Heart left ventricle (tissue), 16 donors: Measurements from ENCODE around the gene DRGX. TPM values are rescaled to one million over a fixed set of nuclear protein-coding genes. Genes with fewer than 3 reads are reported as not detected.

Experiments used
- ATAC-seq, 4 donors: fragments of 200-7000 bp; cut with Tn5 transposase; one replicate each; pipeline ENCODE4 v1.9.1; 2020 to 2022; ENCODE audit warnings: moderate library complexity in 4 of 4, mild to moderate bottlenecking in 3 of 4, moderate number of reproducible peaks in 1 of 4
- DNase-seq, 5 donors: peaks; one replicate each; pipeline ENCODE4 v3.0.0-alpha.2; 2020
- H3K27ac ChIP-seq, 12 donors: fragments of 200-600 bp; sonication (generic) in 4 of 12; one replicate each; pipeline versions ENCODE4 v1.5.0 to v1.8.0; 2016 to 2022; ENCODE audit warnings: mild to moderate bottlenecking in 2 of 12
- H3K27me3 ChIP-seq, 9 donors: fragments of 200-600 bp; sonication (generic) in 2 of 9; one replicate each; pipeline versions ENCODE4 v1.5.1 to v1.8.0; 2016 to 2022; ENCODE audit warnings: mild to moderate bottlenecking in 3 of 9
- H3K36me3 ChIP-seq, 9 donors: fragments of 200-600 bp; sonication (generic) in 2 of 9; one replicate each; pipeline versions ENCODE4 v1.5.0 to v1.8.0; 2018 to 2022; ENCODE audit warnings: mild to moderate bottlenecking in 2 of 9
- H3K4me1 ChIP-seq, 12 donors: fragments of 200-600 bp; sonication (generic) in 4 of 12; one replicate each; pipeline versions ENCODE4 v1.5.0 to v1.8.0; 2016 to 2022; ENCODE audit warnings: mild to moderate bottlenecking in 3 of 12
- H3K4me3 ChIP-seq, 12 donors: fragments of 200-600 bp; sonication (generic) in 4 of 12; one replicate each; pipeline versions ENCODE4 v1.5.0 to v1.8.0; 2017 to 2022; ENCODE audit warnings: mild to moderate bottlenecking in 9 of 12, moderate library complexity in 4 of 12
- H3K9me3 ChIP-seq, 12 donors: fragments of 200-600 bp; sonication (generic) in 4 of 12; one replicate each; pipeline versions ENCODE4 v1.5.0 to v1.8.0; 2016 to 2022; ENCODE audit warnings: mild to moderate bottlenecking in 1 of 12
- POLR2A ChIP-seq, 2 donors: fragments of 450-650 bp; IDR thresholded peaks; one replicate each; pipeline ENCODE4 v1.6.1; 2017; ENCODE audit warnings: antibody characterized with exemption in 2 of 2, mild to moderate bottlenecking in 2 of 2, moderate library complexity in 2 of 2
- WGBS, 4 donors: extraction: QIAGEN DNeasy Blood & Tissue Kit in 2 of 4; methylation state at CpG; one replicate each; pipeline versions ENCODE4 v1.1.5 to v1.1.7; 2013 to 2018; 5-methylcytosine and 5-hydroxymethylcytosine counted together
- intact Hi-C, 10 donors: fragments of 100-400 bp; cut with DNase I; formaldehyde crosslinking; loops; one replicate each; pipeline versions ENCODE4 v1.11.1 to v1.14.2; 2022
- polyA plus RNA-seq, 2 donors: library from polyadenylated mRNA; stranded (reverse); fragments of 200-250 nt; gene quantifications; one replicate each; pipeline ENCODE4 v1.2.3, GENCODE V29; 2013
- total RNA-seq, 9 donors: library from RNA; depleted of rRNA in 2 of 9; stranded (reverse); fragments of >200 nt in 2 of 9; fragmentation: NEBNext Ultra II Directional in 3 of 9; extraction: Animal tissue kit (Norgen Biotek cat#: 25700) in 3 of 9; gene quantifications; one replicate each; pipeline versions ENCODE4 v1.1.0 to v1.2.4, GENCODE V29; 2016 to 2023
- TF ChIP-seq, protein P1 (sequence below), 12 donors: fragments of 200-600 bp; sonication (generic) in 4 of 12; IDR thresholded peaks; one replicate each; pipeline versions ENCODE4 v1.5.0 to v1.8.0; 2018 to 2022; ENCODE audit warnings: antibody characterized with exemption in 12 of 12, mild to moderate bottlenecking in 5 of 12
- donor health status: ischemic (EF 13 %, LVEDD 7.1; RV severe dilation, severe dysfunction).
- donor health status: healthy with polysubstance abuse.
- donor health status: DM: no; HTN: yes; CAD: no.
- donor health status: DM: no; HTN: no; CAD: no.
- donor health status: ischemic (EF 25% LVEDD 6.9; RV normal size, moderate dysfunction).
- donor health status: ischemic (EF 25% LVEDD 5.7; RV mildly dilated, moderate dysfunction).
- donor health status: healthy.
- donor health status: DM: yes; HTN: yes; CAD: no.
- donor health status: ischemic (EF 35%, LVEDD 5.7; RV mildly dilated, moderate dysfunction).
- donor health status: nonischemic (EF 11% LVEDD 7.7; RV severe dilation, severe dysfunction).
- donor health status: DM: yes; HTN: yes; CAD: no.
- donor health status: PGD.
- donor health status: ischemic (EF 29% LVEDD 5.4; RV normal size, mild dysfunction).
- donor health status: nonischemic (EF 23%, LVEDD 6.1; RV moderate dilation, normal function).

DRGX gene
- total and polyA plus RNA-seq, 11 donors = not detected

DNA sequence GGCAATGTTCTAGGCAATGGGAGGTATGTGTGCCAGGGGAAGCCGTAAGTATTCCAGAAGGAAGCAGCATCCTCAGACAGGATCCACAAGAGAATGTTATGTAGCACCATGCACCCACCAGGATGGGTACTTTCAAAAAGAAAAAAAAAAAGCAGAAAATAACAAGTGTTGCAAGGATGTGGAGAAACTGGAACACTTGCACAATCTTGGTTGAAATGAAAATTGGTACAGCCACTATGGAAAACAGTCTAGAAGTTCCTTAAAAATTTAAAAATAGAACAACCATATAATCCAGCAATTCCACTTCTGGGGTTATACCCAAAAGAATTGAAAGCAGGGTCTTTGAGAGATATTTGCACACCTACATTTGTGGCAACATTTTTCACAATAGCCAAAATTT, 76.7 kb downstream of the DRGX start:
- Histone ChIP-seq H3K4me3 (no peak overlapping the region), H3K27me3 (no peaks in the 10 kb centered on the region), H3K4me1 (peaks cover 0 to 38% (median 12%) of the 10 kb centered on the region in 12 donors), H3K27ac (no peak overlapping the region), H3K9me3 (no peaks in the 10 kb centered on the region), H3K36me3 (peaks cover 0 to 58% (median 0%) of the 10 kb centered on the region in 9 donors)
- DNase-seq = peak in 1 of 5 donors; percentile 3
- TF ChIP-seq POLR2A (IDR thresholded peaks at IDR 0.05) = no peak
- TF ChIP-seq, protein P1, sequence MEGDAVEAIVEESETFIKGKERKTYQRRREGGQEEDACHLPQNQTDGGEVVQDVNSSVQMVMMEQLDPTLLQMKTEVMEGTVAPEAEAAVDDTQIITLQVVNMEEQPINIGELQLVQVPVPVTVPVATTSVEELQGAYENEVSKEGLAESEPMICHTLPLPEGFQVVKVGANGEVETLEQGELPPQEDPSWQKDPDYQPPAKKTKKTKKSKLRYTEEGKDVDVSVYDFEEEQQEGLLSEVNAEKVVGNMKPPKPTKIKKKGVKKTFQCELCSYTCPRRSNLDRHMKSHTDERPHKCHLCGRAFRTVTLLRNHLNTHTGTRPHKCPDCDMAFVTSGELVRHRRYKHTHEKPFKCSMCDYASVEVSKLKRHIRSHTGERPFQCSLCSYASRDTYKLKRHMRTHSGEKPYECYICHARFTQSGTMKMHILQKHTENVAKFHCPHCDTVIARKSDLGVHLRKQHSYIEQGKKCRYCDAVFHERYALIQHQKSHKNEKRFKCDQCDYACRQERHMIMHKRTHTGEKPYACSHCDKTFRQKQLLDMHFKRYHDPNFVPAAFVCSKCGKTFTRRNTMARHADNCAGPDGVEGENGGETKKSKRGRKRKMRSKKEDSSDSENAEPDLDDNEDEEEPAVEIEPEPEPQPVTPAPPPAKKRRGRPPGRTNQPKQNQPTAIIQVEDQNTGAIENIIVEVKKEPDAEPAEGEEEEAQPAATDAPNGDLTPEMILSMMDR (IDR thresholded peaks at IDR 0.05) = no peak
- ATAC-seq = no peak
- intact Hi-C loops = loop anchor here in 1 of 10 donors (10.0 kb wide), 1 partner anchor 196 kb away; no protein-coding TSS in a partner anchor
- 79 to 94% (median 92%) methylated on average over 1 of the region's 1 CpG for WGBS, 4 donors

GRCh38 chr10:49318755-49319154, 77.1 kb downstream of the DRGX start:
- H3K36me3 ChIP-seq = peaks cover 0 to 57% (median 0%) of the 10 kb centered on the region in 9 donors
- peak in 1 of 5 donors; percentile 11 for DNase-seq
- ATAC-seq = no peak
- H3K27me3 ChIP-seq = no peaks in the 10 kb centered on the region
- no peak overlapping the region for H3K4me3 ChIP-seq
- peaks cover 0 to 38% (median 13%) of the 10 kb centered on the region in 12 donors for H3K4me1 ChIP-seq
- H3K27ac ChIP-seq = no peak overlapping the region
- intact Hi-C loops = loop anchor here in 1 of 10 donors (10.0 kb wide), 1 partner anchor 196 kb away; no protein-coding TSS in a partner anchor
- H3K9me3 ChIP-seq = no peaks in the 10 kb centered on the region
- TF ChIP-seq, protein P1 (IDR thresholded peaks at IDR 0.05) = no peak
- TF ChIP-seq POLR2A (IDR thresholded peaks at IDR 0.05) = no peak

DNA sequence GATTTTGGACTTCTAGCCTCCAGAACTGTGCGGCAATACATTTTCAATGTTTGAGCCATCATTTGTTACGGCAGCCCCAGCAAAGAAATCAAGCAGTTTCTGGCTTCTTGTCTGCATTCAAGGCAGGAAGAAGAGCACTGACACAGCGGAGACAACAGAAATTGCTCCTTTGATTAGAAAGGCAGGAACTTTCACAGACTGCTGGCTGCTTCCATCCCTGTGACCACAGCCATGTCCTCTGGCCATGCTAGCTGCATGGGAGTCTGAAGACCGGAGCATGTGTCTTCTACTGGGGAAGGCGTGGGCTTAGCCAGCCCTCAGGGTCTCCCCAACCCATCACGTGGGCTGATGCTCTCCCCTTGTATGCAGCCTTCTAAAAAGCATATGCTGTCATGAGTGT, 77.9 kb downstream of the DRGX start:
- H3K4me1 ChIP-seq = peaks cover 0 to 40% (median 19%) of the 10 kb centered on the region in 12 donors
- 76 to 93% (median 89%) methylated on average over 6 of the region's 6 CpGs for WGBS, 4 donors
- intact Hi-C loops = loop anchor here in 1 of 10 donors (10.0 kb wide), 1 partner anchor 197 kb away; no protein-coding TSS in a partner anchor
- DNase-seq = no peak
- ATAC-seq = no peak
- H3K36me3 ChIP-seq = peaks cover 0 to 57% (median 0%) of the 10 kb centered on the region in 9 donors
- no peaks in the 10 kb centered on the region for H3K9me3 ChIP-seq
- no peak for TF ChIP-seq POLR2A (IDR thresholded peaks at IDR 0.05)
- TF ChIP-seq, protein P1 (IDR thresholded peaks at IDR 0.05) = no peak
- H3K27me3 ChIP-seq = no peaks in the 10 kb centered on the region
- no peak overlapping the region for H3K27ac ChIP-seq
- no peak overlapping the region for H3K4me3 ChIP-seq

DNA sequence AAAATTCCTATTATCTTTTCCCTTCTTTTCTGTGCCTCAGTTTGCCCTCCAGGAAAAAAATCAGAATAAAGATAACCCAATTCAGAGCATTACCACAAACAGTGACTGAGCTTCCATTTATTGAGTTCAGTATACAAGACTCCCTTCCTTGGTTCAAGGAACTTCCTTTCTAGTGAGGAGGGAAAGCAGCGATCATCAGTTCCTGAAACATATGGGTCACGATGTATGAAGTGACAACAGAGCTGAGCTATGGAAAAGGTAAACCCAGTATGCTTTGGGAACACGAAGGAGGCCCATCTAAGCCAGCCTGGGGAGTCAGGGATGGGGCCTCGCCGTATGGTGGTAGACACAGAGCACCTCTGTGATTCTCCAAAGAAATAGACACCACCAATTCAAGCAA, 81.1 kb downstream of the DRGX start:
- H3K4me1 ChIP-seq = peaks cover 0 to 64% (median 24%) of the 10 kb centered on the region in 12 donors

More for the DNA sequence above, 81.1 kb downstream of the DRGX start:
- H3K9me3 ChIP-seq = no peaks in the 10 kb centered on the region
- peaks cover 0 to 44% (median 0%) of the 10 kb centered on the region in 9 donors for H3K36me3 ChIP-seq
- H3K4me3 ChIP-seq = no peak overlapping the region
- ATAC-seq (no peak), DNase-seq (peak in 1 of 5 donors; percentile 11)
- intact Hi-C loops = loop anchor here in 1 of 10 donors (10.0 kb wide), 1 partner anchor 200 kb away; no protein-coding TSS in a partner anchor
- H3K27me3 ChIP-seq = no peaks in the 10 kb centered on the region
- TF ChIP-seq, protein P1 (IDR thresholded peaks at IDR 0.05) = no peak
- TF ChIP-seq POLR2A (IDR thresholded peaks at IDR 0.05) = no peak
- 81 to 89% (median 85%) methylated on average over 5 of the region's 5 CpGs for WGBS, 4 donors
- H3K27ac ChIP-seq = no peak overlapping the region

Other genes starting within 250 kb of the DRGX start
- gene TMEM273, start 207.7 kb downstream of the DRGX start, total RNA-seq = 10 to 100 TPM in 8 of 9 donors, 1 to 10 TPM in 1; 7.9 to 38.7 (median 16.5) TPM
- gene TMEM273, start 207.7 kb downstream of the DRGX start, polyA plus RNA-seq = 10 to 100 TPM; 17.2 to 19.5 TPM
- gene C10orf71, start 96.9 kb downstream of the DRGX start, total RNA-seq = 100 to 1,000 TPM in 6 of 9 donors, 10 to 100 TPM in 3; 46.8 to 228 (median 120) TPM
- 10 to 100 TPM in 1 of 2 donors, 1 to 10 TPM in 1; 6.6 to 44.7 TPM for gene C10orf71, start 96.9 kb downstream of the DRGX start, polyA plus RNA-seq
- gene ERCC6, start 143.0 kb upstream of the DRGX start, total RNA-seq = 10 to 100 TPM; 12.8 to 31.5 (median 23.0) TPM
- gene ERCC6, start 143.0 kb upstream of the DRGX start, polyA plus RNA-seq = 1 to 10 TPM; 4.4 to 4.7 TPM
- not detected for gene SLC18A3, start 214.2 kb upstream of the DRGX start, total RNA-seq
- gene SLC18A3, start 214.2 kb upstream of the DRGX start, polyA plus RNA-seq = not detected
- gene CHAT, start 217.9 kb upstream of the DRGX start, total RNA-seq = not detected
- not detected for gene CHAT, start 217.9 kb upstream of the DRGX start, polyA plus RNA-seq